Right renal cortex interstitium (tissue), 3 donors: ENCODE results near the gene SLC25A41. TPM values are rescaled to one million over a fixed set of nuclear protein-coding genes. Genes with fewer than 3 reads are reported as not detected.

ENCODE experiments used
- DNase-seq, 3 donors: peaks; one replicate each; pipeline ENCODE4 v3.0.0-alpha.2; 2013; ENCODE audit warnings: low read depth in 3 of 3, low spot score in 2 of 3
- polyA plus RNA-seq, 3 donors: library from polyadenylated mRNA; unstranded; fragments of 120-200 nt; gene quantifications; one replicate each; pipeline ENCODE4 v1.2.1, GENCODE V29; 2013; ENCODE audit not compliant: insufficient read length in 3 of 3

SLC25A41 gene
- polyA plus RNA-seq, 3 donors = 0.25 to 0.44 (median 0.26) TPM

DNA sequence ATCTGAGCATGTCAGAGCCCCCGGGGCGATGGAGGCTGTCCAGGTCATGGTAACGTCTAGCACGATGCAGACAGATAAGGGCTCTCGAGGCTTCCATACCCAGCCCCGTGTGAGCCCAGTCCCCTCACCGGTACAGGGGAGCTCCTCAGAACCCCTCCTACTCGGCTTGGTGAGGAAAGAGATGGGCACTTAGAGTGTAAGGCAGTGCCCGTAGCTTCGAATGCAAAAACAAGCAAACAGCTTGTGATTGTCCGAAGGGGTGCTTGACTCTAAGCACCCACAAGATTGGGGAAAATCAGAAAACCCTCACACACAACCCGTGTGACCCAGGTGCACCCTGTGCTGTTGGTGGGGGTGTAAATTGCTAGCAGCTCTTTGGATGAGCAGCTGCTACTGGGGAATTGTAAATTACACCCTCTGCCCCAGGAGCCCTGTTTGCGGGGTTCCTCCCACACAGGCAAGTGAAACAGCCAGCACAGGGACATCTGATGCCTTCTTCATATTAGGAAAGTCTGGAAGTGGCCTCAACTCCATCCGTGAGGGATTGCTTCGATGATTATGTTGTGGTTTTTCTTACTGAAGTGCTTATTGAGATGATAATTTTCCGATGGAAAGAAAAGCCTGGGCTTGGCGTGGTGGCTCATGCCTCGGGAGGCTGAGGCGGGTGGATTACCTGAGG lies 56.9 kb downstream of the SLC25A41 start:
- DNase-seq = no peak

Other genes with a start within 250 kb of the SLC25A41 start
- 10 to 100 TPM; 67.2 to 76.0 (median 72.6) TPM for gene MLLT1, start 153.8 kb downstream of the SLC25A41 start, polyA plus RNA-seq
- under 1 TPM in 2 of 3 donors, not detected in 1; 0.08 to 0.11 TPM for gene ACER1, start 100.2 kb downstream of the SLC25A41 start, polyA plus RNA-seq
- 10 to 100 TPM; 45.1 to 56.0 (median 55.8) TPM for gene CLPP, start 72.2 kb downstream of the SLC25A41 start, polyA plus RNA-seq
- gene ALKBH7, start 61.0 kb downstream of the SLC25A41 start, polyA plus RNA-seq = 10 to 100 TPM; 34.5 to 44.6 (median 37.5) TPM
- 1 to 10 TPM; 2.0 to 2.6 (median 2.1) TPM for gene PSPN, start 57.8 kb downstream of the SLC25A41 start, polyA plus RNA-seq
- 10 to 100 TPM; 75.2 to 92.3 (median 79.6) TPM for gene GTF2F1, start 40.6 kb downstream of the SLC25A41 start, polyA plus RNA-seq
- gene KHSRP, start 9.0 kb downstream of the SLC25A41 start, polyA plus RNA-seq = 100 to 1,000 TPM; 231 to 268 (median 243) TPM
- 10 to 100 TPM; 66.1 to 76.8 (median 66.4) TPM for gene SLC25A23, start 26.0 kb upstream of the SLC25A41 start, polyA plus RNA-seq
- gene CRB3, start 30.5 kb upstream of the SLC25A41 start, polyA plus RNA-seq = 10 to 100 TPM; 22.0 to 27.5 (median 25.1) TPM
- gene DENND1C, start 48.0 kb upstream of the SLC25A41 start, polyA plus RNA-seq = 10 to 100 TPM; 38.3 to 45.2 (median 39.1) TPM
- gene TUBB4A, start 68.5 kb upstream of the SLC25A41 start, polyA plus RNA-seq = 10 to 100 TPM; 24.5 to 39.8 (median 27.8) TPM
- under 1 TPM in 2 of 3 donors, not detected in 1; 0.14 to 0.33 TPM for gene TNFSF9, start 97.3 kb upstream of the SLC25A41 start, polyA plus RNA-seq
- not detected for gene CD70, start 157.4 kb upstream of the SLC25A41 start, polyA plus RNA-seq
- gene TNFSF14, start 236.4 kb upstream of the SLC25A41 start, polyA plus RNA-seq = under 1 TPM in 2 of 3 donors, not detected in 1; 0.07 TPM